Epidermal melanocyte (primary cell): ENCODE measurements around the gene SECTM1.
"Not testable (repeated sequence)": the region's sequence is repeated elsewhere in the genome, so short reads cannot be mapped to it uniquely, and the experiment has no call there.

ENCODE experiments used
- DNase-seq: peaks from one replicate; pipeline ENCODE4 v3.0.0; 2011; ENCODE audit warnings: low spot score; ENCODE audit not compliant: insufficient read length

SECTM1 gene

GRCh38 chr17:82348866-82349265 is 15.3 kb upstream of the SECTM1 start:
- no peak for DNase-seq

GRCh38 chr17:82348434-82348833 is 14.9 kb upstream of the SECTM1 start:
- DNase-seq, result no peak

- not testable (repeated sequence) for DNase-seq
These were observed 14.4 kb upstream of the SECTM1 start for GRCh38 chr17:82347994-82348393.

- DNase-seq, result no peak
These were observed 13.1 kb upstream of the SECTM1 start for GRCh38 chr17:82346342-82347300.

GRCh38 chr17:82345151-82345976 is 11.8 kb upstream of the SECTM1 start:
- DNase-seq, result no peak

- no peak for DNase-seq
These were observed 10.8 kb upstream of the SECTM1 start for GRCh38 chr17:82344175-82344907.

GRCh38 chr17:82343560-82343959 is 10.0 kb upstream of the SECTM1 start:
- DNase-seq, result no peak

- DNase-seq, result no peak
These were observed 9.0 kb upstream of the SECTM1 start for GRCh38 chr17:82342361-82343079.

GRCh38 chr17:82339634-82340580 is 6.3 kb upstream of the SECTM1 start:
- no peak for DNase-seq

GRCh38 chr17:82338858-82339633 is 5.5 kb upstream of the SECTM1 start:
- DNase-seq, result peak; percentile 69

- peak; percentile 64 for DNase-seq
These were observed 1.2 kb upstream of the SECTM1 start for GRCh38 chr17:82334622-82335394.

- no peak for DNase-seq
These were observed 647 bp upstream of the SECTM1 start for GRCh38 chr17:82334204-82334621.

GRCh38 chr17:82332669-82333278 is 792 bp downstream of the SECTM1 start:
- no peak for DNase-seq

- DNase-seq, result no peak
These were observed 2.1 kb downstream of the SECTM1 start for GRCh38 chr17:82331345-82331939.

- DNase-seq, result peak; percentile 92
These were observed 3.0 kb downstream of the SECTM1 start for GRCh38 chr17:82330322-82331239.

GRCh38 chr17:82329683-82330321 is 3.8 kb downstream of the SECTM1 start:
- no peak for DNase-seq
